Upper lobe of left lung (tissue), 4 donors: ENCODE results near the gene MLH1.

Experiments used
- CTCF ChIP-seq, 6 experiments: fragments of 450-650 bp in 4 of 6; fragments of 200-600 bp in 2 of 6; sonication (generic) in 2 of 6; IDR thresholded peaks; one replicate each; pipeline ENCODE4 v1.5.1; 2016 to 2019; ENCODE audit warnings: antibody characterized with exemption in 6 of 6
- EP300 ChIP-seq, 4 donors: sonication (generic); formaldehyde crosslinking; IDR thresholded peaks; one replicate each; pipeline ENCODE4 v1.5.1; 2017; ENCODE audit warnings: antibody characterized with exemption in 4 of 4, control low read depth in 2 of 4
- POLR2A ChIP-seq, 4 donors: fragments of 450-650 bp; IDR thresholded peaks; one replicate each; pipeline ENCODE4 v1.5.1; 2016 to 2017; ENCODE audit warnings: antibody characterized with exemption in 4 of 4, mild to moderate bottlenecking in 2 of 4
- POLR2AphosphoS5 ChIP-seq, 2 donors: sonication (generic); formaldehyde crosslinking; IDR thresholded peaks; one replicate each; pipeline ENCODE4 v1.5.1; 2017; ENCODE audit warnings: antibody characterized with exemption in 2 of 2

- TF ChIP-seq CTCF (IDR thresholded peaks at IDR 0.05) = no peak
- no peak for TF ChIP-seq POLR2AphosphoS5 (IDR thresholded peaks at IDR 0.05)
- TF ChIP-seq POLR2A (IDR thresholded peaks at IDR 0.05) = no peak
- TF ChIP-seq EP300 (IDR thresholded peaks at IDR 0.05) = no peak
Observed at GRCh38 chr3:37058117-37058516, 64.8 kb downstream of the MLH1 start.
